GM12801 (cell line): ENCODE data around the gene ELMO1.

Experiments
- CTCF ChIP-seq: IDR thresholded peaks from one replicate; pipeline ENCODE4 v1.5.1; 2011; ENCODE audit warnings: control low read depth; ENCODE audit not compliant: insufficient read length; ENCODE audit errors: extremely low read depth

The ELMO1 gene

GRCh38 chr7:37284285-37284684 is 164.4 kb downstream of the ELMO1 start:
- no peak for TF ChIP-seq CTCF

GRCh38 chr7:37283716-37284115 is 164.9 kb downstream of the ELMO1 start:
- TF ChIP-seq CTCF = no peak

- no peak for TF ChIP-seq CTCF
These were observed 165.7 kb downstream of the ELMO1 start for GRCh38 chr7:37282927-37283326.

GRCh38 chr7:37282093-37282444 is 166.6 kb downstream of the ELMO1 start:
- no peak for TF ChIP-seq CTCF

GRCh38 chr7:37281368-37282092 is 167.1 kb downstream of the ELMO1 start:
- TF ChIP-seq CTCF = no peak

GRCh38 chr7:37277513-37277912 is 171.2 kb downstream of the ELMO1 start:
- TF ChIP-seq CTCF = no peak

- no peak for TF ChIP-seq CTCF
These were observed 173.5 kb downstream of the ELMO1 start for GRCh38 chr7:37275078-37275710.
